ENCODE results near the gene PLEKHA4.

GRCh38 chr19:48914181-48914580 is 45.8 kb upstream of the PLEKHA4 start:
- TF ChIP-seq, protein P1, sequence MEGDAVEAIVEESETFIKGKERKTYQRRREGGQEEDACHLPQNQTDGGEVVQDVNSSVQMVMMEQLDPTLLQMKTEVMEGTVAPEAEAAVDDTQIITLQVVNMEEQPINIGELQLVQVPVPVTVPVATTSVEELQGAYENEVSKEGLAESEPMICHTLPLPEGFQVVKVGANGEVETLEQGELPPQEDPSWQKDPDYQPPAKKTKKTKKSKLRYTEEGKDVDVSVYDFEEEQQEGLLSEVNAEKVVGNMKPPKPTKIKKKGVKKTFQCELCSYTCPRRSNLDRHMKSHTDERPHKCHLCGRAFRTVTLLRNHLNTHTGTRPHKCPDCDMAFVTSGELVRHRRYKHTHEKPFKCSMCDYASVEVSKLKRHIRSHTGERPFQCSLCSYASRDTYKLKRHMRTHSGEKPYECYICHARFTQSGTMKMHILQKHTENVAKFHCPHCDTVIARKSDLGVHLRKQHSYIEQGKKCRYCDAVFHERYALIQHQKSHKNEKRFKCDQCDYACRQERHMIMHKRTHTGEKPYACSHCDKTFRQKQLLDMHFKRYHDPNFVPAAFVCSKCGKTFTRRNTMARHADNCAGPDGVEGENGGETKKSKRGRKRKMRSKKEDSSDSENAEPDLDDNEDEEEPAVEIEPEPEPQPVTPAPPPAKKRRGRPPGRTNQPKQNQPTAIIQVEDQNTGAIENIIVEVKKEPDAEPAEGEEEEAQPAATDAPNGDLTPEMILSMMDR (IDR thresholded peaks at IDR 0.05): no peak
- TF ChIP-seq POLR2A (IDR thresholded peaks at IDR 0.05): no peak
